PC-3 (cell line): ENCODE results near the gene MAML2. TPM values are rescaled to one million over a fixed set of nuclear protein-coding genes. Genes with fewer than 3 reads are reported as not detected.

Experiments used
- ATAC-seq: fragments of 200-7000 bp; cut with Tn5 transposase; 2 replicates; pipeline ENCODE4 v1.9.1; 2020; ENCODE audit warnings: mild to moderate bottlenecking, moderate library complexity
- BruUV-seq: library from RNA; stranded (reverse); fragments of 400-500 nt; replicated peaks from 2 replicates; lab custom pipeline; 2021; lab: Mats Ljungman, UMichigan
- CTCF ChIA-PET: fragments of 300-600 bp; sonication (Branson Sonifier 250); formaldehyde crosslinking; loops from one replicate; lab custom pipeline; 2022; ENCODE audit warnings: antibody characterized with exemption; lab: Charles Lee
- POLR2A ChIA-PET: fragments of 300-600 bp; sonication (Branson Sonifier 250); formaldehyde crosslinking; loops from one replicate; lab custom pipeline; 2022; ENCODE audit warnings: antibody characterized with exemption; ENCODE audit not compliant: unreplicated experiment; lab: Charles Lee
- DNase-seq: peaks from one replicate; pipeline ENCODE4 v3.0.0-alpha.2; 2015
- H2AFZ ChIP-seq: fragments of 300-600 bp; sonication (generic); 2 replicates; pipeline ENCODE4 v1.6.0; 2016; ENCODE audit warnings: antibody characterized with exemption, low read length
- H3F3A ChIP-seq: fragments of 300-600 bp; sonication (generic); one replicate; pipeline ENCODE4 v1.6.0; 2017; ENCODE audit warnings: antibody characterized with exemption, low read length, control low read depth, mild to moderate bottlenecking; ENCODE audit not compliant: unreplicated experiment
- H3K27ac ChIP-seq: fragments of 300-600 bp; sonication (generic); 2 replicates; pipeline ENCODE4 v1.5.1; 2016; ENCODE audit warnings: mild to moderate bottlenecking, low read length
- H3K27me3 ChIP-seq: fragments of 300-600 bp; sonication (generic); 2 replicates; pipeline ENCODE4 v1.6.1; 2016; ENCODE audit warnings: low read length, mixed read lengths
- H3K36me3 ChIP-seq: fragments of 300-600 bp; sonication (generic); 2 replicates; pipeline ENCODE4 v1.6.1; 2016; ENCODE audit warnings: low read depth, mixed run types, low read length, mixed read lengths
- H3K4me1 ChIP-seq: fragments of 300-600 bp; sonication (generic); 2 replicates; pipeline ENCODE4 v1.5.1; 2016; ENCODE audit warnings: low read length; ENCODE audit not compliant: insufficient read depth
- H3K4me2 ChIP-seq: fragments of 300-600 bp; sonication (generic); 2 replicates; pipeline ENCODE4 v1.6.0; 2016; ENCODE audit warnings: low read length
- H3K4me3 ChIP-seq: fragments of 300-600 bp; sonication (generic); 2 replicates; pipeline ENCODE4 v1.5.1; 2016; ENCODE audit warnings: mild to moderate bottlenecking, low read length, mixed read lengths
- H3K79me2 ChIP-seq: fragments of 300-600 bp; sonication (generic); 2 replicates; pipeline ENCODE4 v1.6.1; 2017; ENCODE audit warnings: low read length, mixed read lengths
- H3K9ac ChIP-seq: fragments of 300-600 bp; sonication (generic); 2 replicates; pipeline ENCODE4 v1.6.0; 2016; ENCODE audit warnings: mild to moderate bottlenecking, low read length
- H3K9me2 ChIP-seq: fragments of 300-600 bp; sonication (generic); replicated peaks from 2 replicates; pipeline ENCODE4 v1.6.1; 2016; ENCODE audit warnings: mixed run types, low read length, mixed read lengths
- H3K9me3 ChIP-seq: fragments of 300-600 bp; sonication (generic); 2 replicates; pipeline ENCODE4 v1.6.1; 2016; ENCODE audit warnings: low read length, mixed read lengths
- H4K20me1 ChIP-seq: fragments of 300-600 bp; sonication (generic); 2 replicates; pipeline ENCODE4 v1.6.1; 2016; ENCODE audit warnings: low read length, mixed read lengths
- EZH2 ChIP-seq: fragments of 300-600 bp; sonication (generic); IDR thresholded peaks from one replicate; pipeline ENCODE4 v1.6.1; 2017; ENCODE audit warnings: antibody characterized with exemption, mild to moderate bottlenecking, low read length; ENCODE audit not compliant: unreplicated experiment
- EZH2phosphoT487 ChIP-seq: fragments of 300-600 bp; sonication (generic); IDR thresholded peaks from 2 replicates; pipeline ENCODE4 v1.6.1; 2018; ENCODE audit warnings: mild to moderate bottlenecking, antibody characterized with exemption, low read length, borderline replicate concordance
- intact Hi-C: fragments of 100-400 bp; cut with micrococcal nuclease; formaldehyde crosslinking; loops from 2 replicates; pipeline ENCODE4 v1.9.0; 2023
- total RNA-seq: library from RNA; depleted of rRNA; stranded (reverse); fragments of >200 nt; gene quantifications from 2 replicates; pipeline ENCODE4 v1.2.3, GENCODE V29; 2014
- TF ChIP-seq, protein P1 (sequence below): fragments of 300-600 bp; sonication (generic); conservative IDR thresholded peaks from 2 replicates; pipeline ENCODE4 v1.5.1; 2017; ENCODE audit warnings: antibody characterized with exemption, low read depth, mild to moderate bottlenecking, low read length

The MAML2 gene
- total RNA-seq, 1 experiment from 2014 or later: 10.9 TPM

DNA sequence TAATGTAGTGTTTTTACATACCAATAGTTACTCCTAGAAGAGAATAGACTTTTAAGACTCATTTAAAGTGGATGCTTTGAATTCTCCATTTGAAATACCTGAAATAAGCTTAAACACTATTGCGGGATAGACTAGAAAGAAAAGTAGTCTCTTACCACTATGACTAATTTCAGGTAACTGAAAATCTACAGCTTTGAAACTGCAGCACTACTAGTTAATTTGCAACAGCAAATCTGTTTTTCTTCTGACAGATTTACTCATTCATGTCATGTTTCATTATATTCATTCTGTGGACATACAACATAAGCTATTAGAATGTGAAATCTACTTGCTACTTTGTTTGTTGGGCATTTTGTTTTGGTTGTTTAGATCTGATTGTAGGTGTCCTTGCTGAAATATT, 153.6 kb downstream of the MAML2 start:
- no peak overlapping the region for H2AFZ ChIP-seq
- no TSS peak for BruUV-seq
- H3K27me3 ChIP-seq: no peaks in the 10 kb centered on the region
- POLR2A ChIA-PET: interaction anchor here (0.6 to 0.7 kb wide), 2 partner anchors 16 to 340 kb away, joined by 4 to 7 read pairs; no protein-coding TSS in a partner anchor
- no peak for ATAC-seq
- CTCF ChIA-PET: no interaction called here
- no peaks in the 10 kb centered on the region for H4K20me1 ChIP-seq
- no peak overlapping the region for H3K4me2 ChIP-seq
- H3F3A ChIP-seq: no peaks in the 10 kb centered on the region
- H3K4me3 ChIP-seq: no peak overlapping the region
- H3K9me3 ChIP-seq: no peaks in the 10 kb centered on the region
- H3K79me2 ChIP-seq: no peaks in the 10 kb centered on the region
- H3K9me2 ChIP-seq: no peaks in the 10 kb centered on the region
- intact Hi-C loops: no loop called here
- no peaks in the 10 kb centered on the region for H3K36me3 ChIP-seq
- DNase-seq: no peak
- H3K4me1 ChIP-seq: peaks cover 28% of the 10 kb centered on the region
- no peak overlapping the region for H3K27ac ChIP-seq
- TF ChIP-seq, protein P1, sequence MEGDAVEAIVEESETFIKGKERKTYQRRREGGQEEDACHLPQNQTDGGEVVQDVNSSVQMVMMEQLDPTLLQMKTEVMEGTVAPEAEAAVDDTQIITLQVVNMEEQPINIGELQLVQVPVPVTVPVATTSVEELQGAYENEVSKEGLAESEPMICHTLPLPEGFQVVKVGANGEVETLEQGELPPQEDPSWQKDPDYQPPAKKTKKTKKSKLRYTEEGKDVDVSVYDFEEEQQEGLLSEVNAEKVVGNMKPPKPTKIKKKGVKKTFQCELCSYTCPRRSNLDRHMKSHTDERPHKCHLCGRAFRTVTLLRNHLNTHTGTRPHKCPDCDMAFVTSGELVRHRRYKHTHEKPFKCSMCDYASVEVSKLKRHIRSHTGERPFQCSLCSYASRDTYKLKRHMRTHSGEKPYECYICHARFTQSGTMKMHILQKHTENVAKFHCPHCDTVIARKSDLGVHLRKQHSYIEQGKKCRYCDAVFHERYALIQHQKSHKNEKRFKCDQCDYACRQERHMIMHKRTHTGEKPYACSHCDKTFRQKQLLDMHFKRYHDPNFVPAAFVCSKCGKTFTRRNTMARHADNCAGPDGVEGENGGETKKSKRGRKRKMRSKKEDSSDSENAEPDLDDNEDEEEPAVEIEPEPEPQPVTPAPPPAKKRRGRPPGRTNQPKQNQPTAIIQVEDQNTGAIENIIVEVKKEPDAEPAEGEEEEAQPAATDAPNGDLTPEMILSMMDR: no peak
- TF ChIP-seq EZH2phosphoT487 (no peak), EZH2 (no peak)
- no peak overlapping the region for H3K9ac ChIP-seq

- H3K9ac ChIP-seq: no peak overlapping the region
- no peaks in the 10 kb centered on the region for H4K20me1 ChIP-seq
- no peaks in the 10 kb centered on the region for H3K36me3 ChIP-seq
- H2AFZ ChIP-seq: peak overlapping the region; percentile 12; the same call in 1 of the 2 replicates
- CTCF ChIA-PET: interaction anchor here (1.1 kb wide), 1 partner anchor 155 kb away, joined by 3 read pairs; the partner anchor contains the start of gene MAML2
- no peaks in the 10 kb centered on the region for H3K27me3 ChIP-seq
- H3K9me2 ChIP-seq: no peaks in the 10 kb centered on the region
- no peaks in the 10 kb centered on the region for H3F3A ChIP-seq
- intact Hi-C loops: no loop called here
- H3K79me2 ChIP-seq: no peaks in the 10 kb centered on the region
- POLR2A ChIA-PET: interaction anchor here (0.6 kb wide), 2 partner anchors 106 to 155 kb away, joined by 3 to 5 read pairs; no protein-coding TSS in a partner anchor
- peaks cover 28% of the 10 kb centered on the region for H3K4me1 ChIP-seq
- BruUV-seq: no TSS peak
- DNase-seq (peak; percentile 55), ATAC-seq (peak; percentile 28)
- H3K9me3 ChIP-seq: no peaks in the 10 kb centered on the region
- H3K27ac ChIP-seq: peak overlapping the region; percentile 59
- TF ChIP-seq, protein P1: no peak
- no peak for TF ChIP-seq EZH2phosphoT487
- TF ChIP-seq EZH2: no peak
- peak overlapping the region; percentile 51 for H3K4me2 ChIP-seq
- H3K4me3 ChIP-seq: no peak overlapping the region
These were observed 154.6 kb downstream of the MAML2 start for GRCh38 chr11:96188243-96189006.

DNA sequence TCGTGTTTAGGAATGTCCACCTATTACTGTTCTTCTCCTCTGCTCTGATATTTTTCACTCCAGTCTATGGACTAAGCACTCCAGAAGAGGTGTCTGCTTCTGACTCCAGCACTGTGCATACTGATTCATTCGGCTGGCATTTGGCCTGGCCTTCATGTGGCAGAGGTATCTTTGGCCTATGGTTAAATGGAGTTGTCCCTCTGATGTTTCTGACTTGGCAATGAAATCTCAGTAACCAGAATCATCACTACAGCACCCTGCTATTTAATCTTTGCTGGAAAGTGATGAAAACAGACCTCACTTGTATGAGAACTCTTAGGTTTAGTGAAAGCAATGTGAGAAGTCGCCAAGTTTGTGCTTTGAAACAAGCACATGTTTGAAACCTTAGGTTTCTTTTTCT, 155.2 kb downstream of the MAML2 start:
- Histone ChIP-seq H3K79me2 (no peaks in the 10 kb centered on the region), H3K4me1 (peaks cover 28% of the 10 kb centered on the region), H4K20me1 (no peaks in the 10 kb centered on the region), H3K4me3 (no peak overlapping the region), H3F3A (no peaks in the 10 kb centered on the region), H3K27me3 (no peaks in the 10 kb centered on the region), H3K9me3 (no peaks in the 10 kb centered on the region), H3K9me2 (no peaks in the 10 kb centered on the region), H3K4me2 (peak overlapping the region; percentile 51), H3K27ac (peak overlapping the region; percentile 59), H2AFZ (peak overlapping the region; percentile 12; the same call in 1 of the 2 replicates), H3K36me3 (no peaks in the 10 kb centered on the region), H3K9ac (no peak overlapping the region)
- CTCF ChIA-PET: interaction anchor here (1.1 kb wide), 1 partner anchor 155 kb away, joined by 3 read pairs; the partner anchor contains the start of gene MAML2
- BruUV-seq: no TSS peak
- DNase-seq: peak; percentile 92
- ATAC-seq: peak; percentile 99
- TF ChIP-seq EZH2phosphoT487 (no peak), EZH2 (no peak)
- POLR2A ChIA-PET: no interaction called here
- intact Hi-C loops: no loop called here
